Tibial nerve (tissue), 4 donors: Measurements from ENCODE around the gene PSMC3. TPM values are rescaled to one million over a fixed set of nuclear protein-coding genes. Genes with fewer than 3 reads are reported as not detected.
A peak's percentile ranks its signal among the peaks of the same experiment; 100 is the strongest.

ENCODE experiments used
- DNase-seq, 2 donors: peaks; one replicate each; pipeline ENCODE4 v3.0.0-alpha.2; 2019; ENCODE audit warnings: low spot score in 2 of 2
- H3K27ac ChIP-seq, 4 donors: fragments of 200-600 bp; sonication (generic) in 3 of 4; one replicate each; pipeline ENCODE4 v1.5.1; 2017 to 2019; ENCODE audit warnings: mild to moderate bottlenecking in 1 of 4
- H3K27me3 ChIP-seq, 2 donors: fragments of 200-600 bp; sonication (generic) in 1 of 2; one replicate each; pipeline versions ENCODE4 v1.5.1 to v1.6.0; 2017 to 2019
- H3K36me3 ChIP-seq, 3 donors: fragments of 200-600 bp; sonication (generic); one replicate each; pipeline ENCODE4 v1.5.1; 2018 to 2019
- H3K4me1 ChIP-seq, 4 donors: fragments of 200-600 bp; sonication (generic) in 3 of 4; one replicate each; pipeline ENCODE4 v1.5.1; 2017 to 2019
- H3K4me3 ChIP-seq, 4 donors: fragments of 200-600 bp; sonication (generic) in 3 of 4; one replicate each; pipeline ENCODE4 v1.5.1; 2017 to 2019; ENCODE audit warnings: mild to moderate bottlenecking in 1 of 4, moderate library complexity in 1 of 4
- H3K9me3 ChIP-seq, 4 donors: fragments of 200-600 bp; sonication (generic) in 3 of 4; one replicate each; pipeline ENCODE4 v1.5.1; 2017 to 2019
- CTCF ChIP-seq, 5 experiments: fragments of 200-600 bp in 3 of 5; fragments of 450-650 bp in 2 of 5; sonication (generic) in 3 of 5; IDR thresholded peaks; one replicate each; pipeline ENCODE4 v1.5.1; 2016 to 2019; ENCODE audit warnings: antibody characterized with exemption in 5 of 5, mild to moderate bottlenecking in 3 of 5, moderate library complexity in 2 of 5
- EP300 ChIP-seq, 2 donors: sonication (generic); formaldehyde crosslinking; IDR thresholded peaks; one replicate each; pipeline ENCODE4 v1.6.1; 2017; ENCODE audit warnings: antibody characterized with exemption in 2 of 2, mild to moderate bottlenecking in 1 of 2
- POLR2A ChIP-seq, 2 donors: fragments of 450-650 bp; IDR thresholded peaks; one replicate each; pipeline ENCODE4 v1.6.1; 2017; ENCODE audit warnings: antibody characterized with exemption in 2 of 2, mild to moderate bottlenecking in 2 of 2, moderate library complexity in 2 of 2
- WGBS, 2 donors: methylation state at CpG; one replicate each; pipeline ENCODE4 v1.1.5; 2018; 5-methylcytosine and 5-hydroxymethylcytosine counted together
- total RNA-seq, 4 donors: library from RNA; depleted of rRNA; stranded (reverse); fragments of >200 nt; gene quantifications; one replicate each; pipeline ENCODE4 v1.1.0, GENCODE V29; 2016

The PSMC3 gene
- total RNA-seq, 4 donors from 2014 or later: 103 to 147 (median 128) TPM

GRCh38 chr11:47398011-47398410, 28.2 kb downstream of the PSMC3 start:
- WGBS, 2 donors: 79 to 87% methylated on average over 3 of the region's 3 CpGs
- no peak for TF ChIP-seq POLR2A (IDR thresholded peaks at IDR 0.05)
- no peak for TF ChIP-seq CTCF (IDR thresholded peaks at IDR 0.05)
- no peak for TF ChIP-seq EP300 (IDR thresholded peaks at IDR 0.05)
- Histone ChIP-seq H3K4me1 (peaks cover 3 to 32% (median 16%) of the 10 kb centered on the region in 4 donors), H3K4me3 (no peak overlapping the region), H3K9me3 (no peaks in the 10 kb centered on the region), H3K27me3 (no peaks in the 10 kb centered on the region), H3K27ac (no peak overlapping the region), H3K36me3 (no peaks in the 10 kb centered on the region)
- DNase-seq: no peak

- DNase-seq: no peak
- TF ChIP-seq EP300 (IDR thresholded peaks at IDR 0.05) (no peak), CTCF (IDR thresholded peaks at IDR 0.05) (no peak), POLR2A (IDR thresholded peaks at IDR 0.05) (no peak)
- Histone ChIP-seq H3K36me3 (no peaks in the 10 kb centered on the region), H3K9me3 (no peaks in the 10 kb centered on the region), H3K27ac (peak overlapping the region in 3 of 4 donors; percentile 80 to 89 (median 87)), H3K27me3 (no peaks in the 10 kb centered on the region), H3K4me3 (no peak overlapping the region), H3K4me1 (peaks cover 3 to 29% (median 13%) of the 10 kb centered on the region in 4 donors)
- WGBS, 2 donors: 92% methylated on average over 3 of the region's 3 CpGs
These were observed 30.3 kb downstream of the PSMC3 start for GRCh38 chr11:47396049-47396320.

- Histone ChIP-seq H3K9me3 (no peaks in the 10 kb centered on the region), H3K36me3 (no peaks in the 10 kb centered on the region), H3K27ac (peak overlapping the region; percentile 61 to 89 (median 84)), H3K27me3 (no peaks in the 10 kb centered on the region), H3K4me1 (peaks cover 0 to 24% (median 7%) of the 10 kb centered on the region in 4 donors), H3K4me3 (peak overlapping the region in 2 of 4 donors; percentile 20 to 28)
- 74 to 85% methylated on average over 20 to 25 of the region's 25 CpGs for WGBS, 2 donors
- no peak for TF ChIP-seq POLR2A (IDR thresholded peaks at IDR 0.05)
- no peak for TF ChIP-seq CTCF (IDR thresholded peaks at IDR 0.05)
- no peak for TF ChIP-seq EP300 (IDR thresholded peaks at IDR 0.05)
- DNase-seq: no peak
These were observed 30.8 kb downstream of the PSMC3 start for GRCh38 chr11:47395223-47396048.

- Histone ChIP-seq H3K9me3 (no peaks in the 10 kb centered on the region), H3K4me3 (peak overlapping the region in 2 of 4 donors; percentile 20 to 28), H3K27ac (peak overlapping the region; percentile 61 to 89 (median 84)), H3K27me3 (no peaks in the 10 kb centered on the region), H3K36me3 (no peaks in the 10 kb centered on the region), H3K4me1 (peaks cover 0 to 23% (median 2%) of the 10 kb centered on the region in 4 donors)
- TF ChIP-seq CTCF (IDR thresholded peaks at IDR 0.05) (no peak), EP300 (IDR thresholded peaks at IDR 0.05) (peak in 1 of 2 donors; percentile 63), POLR2A (IDR thresholded peaks at IDR 0.05) (peak in 1 of 2 donors; percentile 28)
- no peak for DNase-seq
- 66 to 75% methylated on average over 21 to 38 of the region's 39 CpGs for WGBS, 2 donors
These were observed 31.7 kb downstream of the PSMC3 start for GRCh38 chr11:47394322-47395222.

GRCh38 chr11:47394050-47394321, 32.3 kb downstream of the PSMC3 start:
- H3K9me3 ChIP-seq: no peaks in the 10 kb centered on the region
- TF ChIP-seq POLR2A (IDR thresholded peaks at IDR 0.05) (no peak), EP300 (IDR thresholded peaks at IDR 0.05) (no peak), CTCF (IDR thresholded peaks at IDR 0.05) (no peak)
- 86 to 97% methylated on average over 6 to 9 of the region's 9 CpGs for WGBS, 2 donors
- H3K27ac ChIP-seq: peak overlapping the region in 3 of 4 donors; percentile 80 to 89 (median 87)
- no peaks in the 10 kb centered on the region for H3K27me3 ChIP-seq
- H3K36me3 ChIP-seq: no peaks in the 10 kb centered on the region
- peak overlapping the region in 1 of 4 donors; percentile 28 for H3K4me3 ChIP-seq
- peaks cover 0 to 23% (median 0%) of the 10 kb centered on the region in 4 donors for H3K4me1 ChIP-seq
- no peak for DNase-seq
